H1 (cell line): ENCODE data around the gene CHD1. TPM values are rescaled to one million over a fixed set of nuclear protein-coding genes. Genes with fewer than 3 reads are reported as not detected.

Experiments
- CTCF ChIA-PET: fragments of 300-600 bp; sonication (Branson Sonifier 250); formaldehyde crosslinking; loops from one replicate; lab custom pipeline; 2021; ENCODE audit not compliant: partially characterized antibody; lab: Charles Lee
- POLR2A ChIA-PET: fragments of 300-600 bp; sonication (Branson Sonifier 250); formaldehyde crosslinking; loops from one replicate; lab custom pipeline; 2021; ENCODE audit warnings: inconsistent platforms; ENCODE audit not compliant: partially characterized antibody; lab: Charles Lee
- DNase-seq, 2 experiments: peaks; one replicate each; pipeline versions ENCODE4 v3.0.0 to v3.0.0-alpha.2; 2010 to 2022; ENCODE audit warnings: low spot score in 2 of 2, low read depth in 1 of 2, mixed read lengths in 1 of 2
- FAIRE-seq: peaks from 2 replicates; lab custom pipeline; 2011; peaks lifted over from hg19 to GRCh38; lab: Jason Lieb, UNC
- H2AFZ ChIP-seq: 2 replicates; pipeline ENCODE4 v1.8.1; 2012; ENCODE audit warnings: low read length, inconsistent platforms
- H2AK5ac ChIP-seq: 2 replicates; pipeline ENCODE4 v1.6.1; 2013; ENCODE audit warnings: low read depth, low read length
- H2BK120ac ChIP-seq: replicated peaks from 2 replicates; pipeline ENCODE3; 2013; ENCODE audit warnings: low read depth, low read length, inconsistent platforms
- H2BK12ac ChIP-seq: 2 replicates; pipeline ENCODE4 v1.6.1; 2013; ENCODE audit warnings: low read depth, low read length
- H2BK15ac ChIP-seq: 2 replicates; pipeline ENCODE4 v1.6.1; 2013; ENCODE audit warnings: low read length
- H2BK20ac ChIP-seq: 2 replicates; pipeline ENCODE4 v1.6.1; 2013; ENCODE audit warnings: low read length
- H2BK5ac ChIP-seq: 2 replicates; pipeline ENCODE4 v1.6.1; 2013; ENCODE audit warnings: low read depth, low read length
- H3K14ac ChIP-seq: 2 replicates; pipeline ENCODE4 v1.6.1; 2013; ENCODE audit warnings: inconsistent platforms; ENCODE audit not compliant: insufficient read length
- H3K18ac ChIP-seq: 2 replicates; pipeline ENCODE4 v1.6.1; 2013; ENCODE audit warnings: low read length; ENCODE audit errors: extremely low read depth
- H3K23ac ChIP-seq: 2 replicates; pipeline ENCODE4 v1.6.1; 2013; ENCODE audit warnings: inconsistent platforms; ENCODE audit not compliant: insufficient read length
- H3K23me2 ChIP-seq: 2 replicates; pipeline ENCODE4 v1.6.1; 2013; ENCODE audit warnings: low read depth, low read length
- H3K27ac ChIP-seq: 2 replicates; pipeline ENCODE4 v1.6.1; 2011; ENCODE audit warnings: low read depth, low read length, inconsistent platforms
- H3K27me3 ChIP-seq, 4 experiments: replicated peaks in 1 of 4; 1 replicate in 1 of 4; 2 replicates in 3 of 4; pipeline versions ENCODE4 v1.6.1 to v1.8.1; 2011 to 2013; ENCODE audit warnings: low read length in 3 of 4, mild to moderate bottlenecking in 3 of 4, inconsistent platforms in 2 of 4, mixed read lengths in 2 of 4, moderate library complexity in 1 of 4; ENCODE audit not compliant: control insufficient read depth in 3 of 4, insufficient read depth in 3 of 4; ENCODE audit errors: extremely low read depth in 1 of 4
- H3K36me3 ChIP-seq, 4 experiments: 2 replicates each; pipeline versions ENCODE4 v1.6.1 to v1.8.1; 2011 to 2013; ENCODE audit warnings: mild to moderate bottlenecking in 4 of 4, low read length in 3 of 4, moderate library complexity in 2 of 4, control low read depth in 1 of 4, inconsistent platforms in 1 of 4; ENCODE audit not compliant: insufficient read depth in 4 of 4, control insufficient read depth in 2 of 4
- H3K4ac ChIP-seq: replicated peaks from 2 replicates; pipeline ENCODE3; 2013; ENCODE audit warnings: low read length, low read depth, mixed read lengths, inconsistent platforms; ENCODE audit not compliant: insufficient read length
- H3K4me1 ChIP-seq, 4 experiments: replicated peaks in 1 of 4; 1 replicate in 1 of 4; 2 replicates in 3 of 4; pipeline versions ENCODE4 v1.6.1 to v1.8.1; 2011 to 2013; ENCODE audit warnings: low read length in 3 of 4, inconsistent platforms in 2 of 4, mixed read lengths in 1 of 4; ENCODE audit not compliant: insufficient read depth in 4 of 4, control insufficient read depth in 3 of 4
- H3K4me2 ChIP-seq, 2 experiments: 2 replicates each; pipeline versions ENCODE4 v1.6.1 to v1.8.1; 2011 to 2013; ENCODE audit warnings: low read depth in 2 of 2, low read length in 2 of 2, control low read depth in 1 of 2, inconsistent platforms in 1 of 2, mild to moderate bottlenecking in 1 of 2; ENCODE audit not compliant: insufficient read depth in 1 of 2
- H3K4me3 ChIP-seq, 4 experiments: fragments of 200-600, 300-600 bp in 1 of 4; sonication (generic), shearing (Covaris generic), sonication (Bioruptor Twin) in 1 of 4; 2 replicates each; pipeline versions ENCODE4 v1.5.1 to v1.8.1; 2011 to 2016; ENCODE audit warnings: low read length in 4 of 4, low read depth in 3 of 4, control low read depth in 2 of 4, inconsistent platforms in 2 of 4, mild to moderate bottlenecking in 2 of 4, mixed read lengths in 1 of 4, moderate library complexity in 1 of 4; ENCODE audit not compliant: insufficient read depth in 2 of 4; ENCODE audit errors: extremely low read depth in 1 of 4
- H3K56ac ChIP-seq: replicated peaks from 2 replicates; pipeline ENCODE3; 2013; ENCODE audit warnings: low read depth, mild to moderate bottlenecking, mixed read lengths, low read length, inconsistent platforms; ENCODE audit not compliant: insufficient read length
- H3K79me1 ChIP-seq: 2 replicates; pipeline ENCODE4 v1.6.1; 2013; ENCODE audit warnings: low read depth, low read length, control low read depth
- H3K79me2 ChIP-seq, 2 experiments: 2 replicates each; pipeline versions ENCODE4 v1.6.1 to v1.8.1; 2012 to 2013; ENCODE audit warnings: low read length in 2 of 2, mild to moderate bottlenecking in 2 of 2, inconsistent platforms in 1 of 2; ENCODE audit not compliant: insufficient read depth in 2 of 2, control insufficient read depth in 1 of 2
- H3K9ac ChIP-seq, 4 experiments: replicated peaks in 1 of 4; 1 replicate in 1 of 4; 2 replicates in 3 of 4; pipeline versions ENCODE4 v1.6.1 to v1.8.1; 2011 to 2013; ENCODE audit warnings: low read depth in 3 of 4, low read length in 3 of 4, control low read depth in 2 of 4, mild to moderate bottlenecking in 2 of 4, moderate library complexity in 2 of 4, inconsistent platforms in 1 of 4; ENCODE audit errors: extremely low read depth in 1 of 4
- H3K9me3 ChIP-seq, 2 experiments: 2 replicates each; pipeline versions ENCODE4 v1.6.1 to v1.8.1; 2012 to 2013; ENCODE audit warnings: mild to moderate bottlenecking in 2 of 2, moderate library complexity in 2 of 2, control low read depth in 1 of 2, inconsistent platforms in 1 of 2, low read depth in 1 of 2, low read length in 1 of 2, mixed read lengths in 1 of 2; ENCODE audit not compliant: insufficient read depth in 2 of 2
- H4K20me1 ChIP-seq, 2 experiments: replicated peaks in 1 of 2; 2 replicates each; pipeline versions ENCODE3 to v1.8.1; 2011 to 2013; ENCODE audit warnings: inconsistent platforms in 2 of 2, low read length in 2 of 2, mild to moderate bottlenecking in 1 of 2; ENCODE audit not compliant: insufficient read depth in 2 of 2, control insufficient read depth in 1 of 2
- H4K5ac ChIP-seq: 2 replicates; pipeline ENCODE4 v1.6.1; 2013; ENCODE audit warnings: low read length, low read depth, mixed read lengths, inconsistent platforms; ENCODE audit not compliant: insufficient read length
- H4K8ac ChIP-seq: 2 replicates; pipeline ENCODE4 v1.8.0; 2013; ENCODE audit warnings: mild to moderate bottlenecking, moderate library complexity, low read length, inconsistent platforms; ENCODE audit not compliant: insufficient read depth; ENCODE audit errors: extremely low read depth
- H4K91ac ChIP-seq: replicated peaks from 2 replicates; pipeline ENCODE3; 2013; ENCODE audit warnings: low read length, mixed read lengths, inconsistent platforms; ENCODE audit not compliant: insufficient read length
- BCL11A ChIP-seq, 2 experiments: IDR thresholded peaks; one replicate each; pipeline ENCODE4 v1.6.1; 2011; ENCODE audit warnings: low read depth in 2 of 2, low read length in 2 of 2, mild to moderate bottlenecking in 2 of 2
- CBX8 ChIP-seq: fragments of 300-800, 300-1000 bp; sonication (generic); IDR thresholded peaks from 2 replicates; pipeline ENCODE4 v1.7.1; 2016; ENCODE audit warnings: low read depth, low read length, borderline replicate concordance
- CREB1 ChIP-seq: IDR thresholded peaks from 2 replicates; pipeline ENCODE4 v1.6.1; 2012; ENCODE audit warnings: inconsistent platforms
- CTCF ChIP-seq, 3 experiments: IDR thresholded peaks; 1 replicate in 2 of 3; 2 replicates in 1 of 3; pipeline versions ENCODE4 v1.5.1 to v1.6.1; 2011; ENCODE audit warnings: low read length in 3 of 3, mild to moderate bottlenecking in 3 of 3, inconsistent platforms in 2 of 3, low read depth in 1 of 3, moderate library complexity in 1 of 3; ENCODE audit not compliant: insufficient read depth in 1 of 3; ENCODE audit errors: control extremely low read depth in 1 of 3
- NRF1 ChIP-seq: IDR thresholded peaks from 2 replicates; pipeline ENCODE4 v1.6.1; 2011; ENCODE audit warnings: mild to moderate bottlenecking, low read depth, low read length, improper control_type of control experiment
- POU5F1 ChIP-seq: IDR thresholded peaks from 2 replicates; pipeline ENCODE4 v1.6.1; 2011; ENCODE audit warnings: low read depth, mild to moderate bottlenecking, low read length, moderate library complexity
- SAP30 ChIP-seq: fragments of 300-600 bp; sonication (generic); IDR thresholded peaks from 2 replicates; pipeline ENCODE4 v1.7.1; 2012; ENCODE audit warnings: low read length, moderate library complexity, mild to moderate bottlenecking, inconsistent platforms; ENCODE audit not compliant: insufficient read depth, insufficient replicate concordance
- ZNF274 ChIP-seq: IDR thresholded peaks from 2 replicates; pipeline ENCODE4 v1.7.0; 2012; ENCODE audit warnings: low read length, borderline replicate concordance; ENCODE audit errors: extremely low read depth
- WGBS, 2 experiments: shearing (Covaris generic) in 1 of 2; methylation state at CpG; one replicate each; pipeline versions ENCODE4 v1.1.6 to v1.1.7; 2013 to 2015; ENCODE audit warnings: low lambda C conversion rate in 2 of 2, mixed read lengths in 2 of 2, inconsistent platforms in 1 of 2, low coverage in 1 of 2, missing lambda C conversion rate in 1 of 2; ENCODE audit not compliant: insufficient replicate concordance in 2 of 2, insufficient coverage in 1 of 2, insufficient read length in 1 of 2; ENCODE audit errors: extremely low coverage in 1 of 2, missing lambda C conversion rate in 1 of 2; 5-methylcytosine and 5-hydroxymethylcytosine counted together
- polyA plus RNA-seq, 7 experiments: library from polyadenylated mRNA; depleted of rRNA in 3 of 7; stranded (reverse) in 5 of 7; unstranded in 2 of 7; fragments of >200 nt in 5 of 7; fragments of 200-250 nt in 2 of 7; gene quantifications; 1 replicate in 5 of 7; 2 replicates in 1 of 7; 4 replicates in 1 of 7; pipeline versions ENCODE4 v1.2.1 to v1.2.3, GENCODE V29; 2011 to 2013; ENCODE audit warnings: missing spikeins in 2 of 7, mixed read lengths in 2 of 7
- total RNA-seq: library from RNA; stranded (reverse); fragmentation: NEBNext Ultra II Directional; extraction: Animal tissue kit (Norgen Biotek cat#: 25700); gene quantifications from 2 replicates; pipeline ENCODE4 v1.2.1, GENCODE V29; 2021

Gene CHD1
- total and polyA plus RNA-seq, 2 of the 8 experiments (the other 6 are each of a cell fraction or from before 2014, with no cell fraction given) = 15.6 to 53.0 TPM

- Histone ChIP-seq H3K4ac (no peak overlapping the region), H3K23ac (no peak overlapping the region), H2BK120ac (no peak overlapping the region), H3K23me2 (no peaks in the 10 kb centered on the region), H3K56ac (no peak overlapping the region), H4K91ac (no peak overlapping the region), H2AK5ac (no peak overlapping the region), H3K9ac (no peak overlapping the region), H3K79me2 (peaks cover 0 to 64% of the 10 kb centered on the region in 2 experiments; a peak in 2 of 4 replicates), H3K9me3 (no peaks in the 10 kb centered on the region), H3K4me1 (peaks cover 0 to 3% (median 0%) of the 10 kb centered on the region in 4 experiments; a peak in 1 of 7 replicates), H2AFZ (no peak overlapping the region), H3K79me1 (no peaks in the 10 kb centered on the region; the same call in 1 of the 2 replicates), H3K36me3 (peaks cover 0 to 48% (median 23%) of the 10 kb centered on the region in 4 experiments; a peak in 7 of 8 replicates), H4K5ac (no peak overlapping the region), H3K18ac (no peak overlapping the region), H3K27me3 (no peaks in the 10 kb centered on the region), H4K20me1 (peaks cover 1 to 3% of the 10 kb centered on the region in 2 experiments), H3K4me2 (no peak overlapping the region), H3K14ac (no peak overlapping the region), H2BK15ac (no peak overlapping the region), H2BK20ac (no peak overlapping the region), H3K27ac (no peak overlapping the region), H4K8ac (no peak overlapping the region), H2BK5ac (no peak overlapping the region), H3K4me3 (no peak overlapping the region), H2BK12ac (no peak overlapping the region)
- 86% methylated on average over 3 of the region's 3 CpGs; no CpG with 5 or more reads in 1 of the 2 experiments for WGBS, 2 experiments
- FAIRE-seq (peak; percentile 63), DNase-seq (no peak)
- ChIA-PET POLR2A (no interaction called here), CTCF (interaction anchor here (0.9 to 3.4 kb wide), 9 partner anchors 7 to 155 kb away, joined by 3 to 22 read pairs (median 8); partner anchors contain the start of gene CHD1)
- no peak for TF ChIP-seq SAP30
- TF ChIP-seq POU5F1 = no peak
- no peak for TF ChIP-seq NRF1
- no peak for TF ChIP-seq BCL11A (IDR thresholded peaks at IDR 0.05; ENCODE audit: low read depth in 2 of 2, low read length in 2 of 2)
- TF ChIP-seq CREB1 = no peak
- peak in 2 of 3 experiments; percentile 30 to 39; a peak in 2 of 4 replicates for TF ChIP-seq CTCF (IDR thresholded peaks at IDR 0.05; ENCODE audit: control extremely low read depth in 1 of 3, insufficient read depth in 1 of 3, low read depth in 1 of 3, low read length in 3 of 3)
- TF ChIP-seq CBX8 = no peak
- no peak for TF ChIP-seq ZNF274
These were observed 22.7 kb downstream of the CHD1 start for GRCh38 chr5:98905857-98906688.
